ENCODE data around the gene ZNF674. TPM values are rescaled to one million over a fixed set of nuclear protein-coding genes. Genes with fewer than 3 reads are reported as not detected.

ZNF674 gene
- total and polyA plus RNA-seq, 10 of the 15 experiments (the other 5 are each of a cell fraction or from before 2014, with no cell fraction given), result 1.0 to 3.7 (median 1.8) TPM

DNA sequence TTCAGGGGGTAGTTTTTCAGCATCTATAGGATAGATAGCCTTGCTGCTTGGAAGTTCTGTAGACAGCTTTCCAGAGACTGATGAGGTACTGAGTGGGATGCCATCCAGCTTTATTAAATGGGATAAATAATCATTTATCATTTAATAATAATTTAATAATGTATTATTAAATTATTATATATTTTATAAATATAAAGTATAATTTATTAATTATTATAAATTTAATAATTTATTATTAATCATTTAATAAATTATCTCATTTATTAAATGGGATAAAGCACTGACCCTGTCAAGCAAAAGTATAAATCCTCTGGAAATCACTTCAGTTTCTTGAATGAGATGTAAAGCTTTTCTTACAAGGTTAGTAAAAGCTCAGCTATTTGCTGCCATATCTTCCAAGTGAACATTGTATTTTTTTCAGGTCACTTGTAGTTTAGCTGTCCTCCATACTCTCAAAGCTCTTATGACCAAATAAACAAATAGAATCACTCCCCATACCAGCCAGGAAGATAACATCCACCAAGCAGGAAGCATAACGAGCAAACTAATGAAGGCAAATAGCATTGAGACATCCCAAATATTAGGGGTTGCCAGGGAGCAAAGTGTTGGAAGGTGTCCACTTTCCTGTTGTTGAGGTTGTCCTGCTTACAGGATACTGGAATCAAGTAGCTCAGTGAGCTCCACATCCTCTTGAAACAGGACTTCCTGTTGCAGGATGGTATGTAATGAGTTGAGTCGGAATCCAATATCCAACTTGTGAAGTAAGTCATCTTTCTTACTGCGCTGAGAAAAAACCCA is 88.9 kb downstream of the ZNF674 start:
- FAIRE-seq, result no peak
- POLR2A ChIA-PET, result no interaction called here
- no peak overlapping the region for H3K9ac ChIP-seq (ENCODE audit: control insufficient read depth, insufficient read depth, low read length)

More for the DNA sequence above, 88.9 kb downstream of the ZNF674 start:
- no peaks in the 10 kb centered on the region for H4K20me1 ChIP-seq (ENCODE audit: control insufficient read depth, insufficient read depth)
- WGBS (ENCODE audit: insufficient coverage, insufficient replicate concordance, low lambda C conversion rate, missing lambda C conversion rate), result 54% methylated on average over 3 of the region's 3 CpGs
- no TSS peak for BruUV-seq (replicated peaks)
- in situ Hi-C loops (cut with MboI) (no loop called here), intact Hi-C loops (cut with micrococcal nuclease; ENCODE audit: unreplicated experiment) (no loop called here)
- ChIA-PET CTCF (interaction anchor here (1.2 to 1.5 kb wide), 4 partner anchors 9 to 116 kb away, joined by 3 to 6 read pairs (median 4); no protein-coding TSS in a partner anchor), RAD21 (ENCODE audit: unreplicated experiment) (no interaction called here), SMC1A (ENCODE audit: uncharacterized antibody, unreplicated experiment) (interaction anchor here (0.9 kb wide), 1 partner anchor 16 kb away, joined by 3 read pairs; no protein-coding TSS in a partner anchor)
- no peaks in the 10 kb centered on the region for H3K79me2 ChIP-seq (ENCODE audit: control insufficient read depth, insufficient read depth, low read length)
- H3K36me3 ChIP-seq (ENCODE audit: control insufficient read depth in 2 of 2, insufficient read depth in 2 of 2, low read length in 1 of 2), result no peaks in the 10 kb centered on the region
- H3K4me3 ChIP-seq, result no peak overlapping the region
- no peak overlapping the region for H3K4me2 ChIP-seq (ENCODE audit: control insufficient read depth, insufficient read depth)
- ATAC-seq, result no peak
- no peak overlapping the region for H2AFZ ChIP-seq (ENCODE audit: control insufficient read depth, low read depth, low read length)
- DNase-seq (ENCODE audit: low read depth, low spot score), result no peak
- no peak overlapping the region for H3K27ac ChIP-seq (ENCODE audit: control insufficient read depth, insufficient read depth)
- peaks cover 3% of the 10 kb centered on the region; the same call in 1 of the 2 replicates for H3K4me1 ChIP-seq (ENCODE audit: control insufficient read depth, insufficient read depth, low read length)
- H3K9me3 ChIP-seq (replicated peaks; ENCODE audit: control insufficient read depth, insufficient read depth, low read length), result no peaks in the 10 kb centered on the region
- H3K27me3 ChIP-seq (replicated peaks in 1 of 2; ENCODE audit: control insufficient read depth in 2 of 2, insufficient read depth in 2 of 2, low read length in 1 of 2), result no peaks in the 10 kb centered on the region
- TF ChIP-seq ASH2L (IDR thresholded peaks at IDR 0.05; ENCODE audit: borderline replicate concordance, low read depth) (no peak), BACH1 (IDR thresholded peaks at IDR 0.05; ENCODE audit: borderline replicate concordance) (no peak), SMAD5 (IDR thresholded peaks at IDR 0.05; ENCODE audit: low read depth) (no peak)
- TF ChIP-seq, protein P1, sequence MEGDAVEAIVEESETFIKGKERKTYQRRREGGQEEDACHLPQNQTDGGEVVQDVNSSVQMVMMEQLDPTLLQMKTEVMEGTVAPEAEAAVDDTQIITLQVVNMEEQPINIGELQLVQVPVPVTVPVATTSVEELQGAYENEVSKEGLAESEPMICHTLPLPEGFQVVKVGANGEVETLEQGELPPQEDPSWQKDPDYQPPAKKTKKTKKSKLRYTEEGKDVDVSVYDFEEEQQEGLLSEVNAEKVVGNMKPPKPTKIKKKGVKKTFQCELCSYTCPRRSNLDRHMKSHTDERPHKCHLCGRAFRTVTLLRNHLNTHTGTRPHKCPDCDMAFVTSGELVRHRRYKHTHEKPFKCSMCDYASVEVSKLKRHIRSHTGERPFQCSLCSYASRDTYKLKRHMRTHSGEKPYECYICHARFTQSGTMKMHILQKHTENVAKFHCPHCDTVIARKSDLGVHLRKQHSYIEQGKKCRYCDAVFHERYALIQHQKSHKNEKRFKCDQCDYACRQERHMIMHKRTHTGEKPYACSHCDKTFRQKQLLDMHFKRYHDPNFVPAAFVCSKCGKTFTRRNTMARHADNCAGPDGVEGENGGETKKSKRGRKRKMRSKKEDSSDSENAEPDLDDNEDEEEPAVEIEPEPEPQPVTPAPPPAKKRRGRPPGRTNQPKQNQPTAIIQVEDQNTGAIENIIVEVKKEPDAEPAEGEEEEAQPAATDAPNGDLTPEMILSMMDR (IDR thresholded peaks at IDR 0.05 in 2 of 3, conservative IDR thresholded peaks at IDR 0.05 in 1 of 3; ENCODE audit: control insufficient read depth in 2 of 3, extremely low read depth in 1 of 3, insufficient read depth in 1 of 3, low read depth in 3 of 3, low read length in 3 of 3), result no peak

Small RNA genes within 50 kb of the gene (small RNA-seq; reads per million reads assigned to genes)
- gene RF00017, result not detected
- gene RNU6-50P, result not detected

Other genes starting within 250 kb of the ZNF674 start
- gene CHST7, start 28.3 kb upstream of the ZNF674 start, total RNA-seq (2014; rRNA removed), result 10.7 and 11.0 TPM in 2 replicates
- gene CHST7, start 28.3 kb upstream of the ZNF674 start, total RNA-seq (2014; rRNA removed; fragmentation: Illumina TruSeq; extraction: Trizol), result 1.8 and 2.0 TPM in 2 replicates
- gene CHST7, start 28.3 kb upstream of the ZNF674 start, total RNA-seq (2021), result 8.9 and 9.3 TPM in 2 replicates
- gene CHST7, start 28.3 kb upstream of the ZNF674 start, polyA plus RNA-seq (2011; rRNA removed), result 3.7 and 4.5 TPM in 2 replicates
- gene CHST7, start 28.3 kb upstream of the ZNF674 start, polyA plus RNA-seq (2014; fragmentation: Illumina TruSeq; extraction: Trizol), result 0.89 and 1.3 TPM in 2 replicates
- 1 to 10 TPM in 1 of 2 experiments, under 1 TPM in 1; 0.58 to 1.7 TPM for gene CHST7, start 28.3 kb upstream of the ZNF674 start, polyA plus RNA-seq (2014; fragmentation: Nextera tagmentation; extraction: Ambion mirVana)
- gene CHST7, start 28.3 kb upstream of the ZNF674 start, polyA plus RNA-seq (2014; rRNA removed), result 6.3 and 9.3 TPM in 2 replicates
- 1 to 10 TPM; 7.4 to 8.9 TPM for gene CHST7, start 28.3 kb upstream of the ZNF674 start, polyA plus RNA-seq (2016; fragmentation: Nextera tagmentation; extraction: Ambion mirVana)
- 54.2 and 56.2 TPM in 2 replicates for gene SLC9A7, start 213.7 kb upstream of the ZNF674 start, total RNA-seq (2014; rRNA removed)
- gene SLC9A7, start 213.7 kb upstream of the ZNF674 start, total RNA-seq (2014; rRNA removed; fragmentation: Illumina TruSeq; extraction: Trizol), result 61.9 and 62.8 TPM in 2 replicates
- 52.6 and 57.2 TPM in 2 replicates for gene SLC9A7, start 213.7 kb upstream of the ZNF674 start, total RNA-seq (2021)
- gene SLC9A7, start 213.7 kb upstream of the ZNF674 start, polyA plus RNA-seq (2011; rRNA removed), result 45.3 and 53.4 TPM in 2 replicates
- gene SLC9A7, start 213.7 kb upstream of the ZNF674 start, polyA plus RNA-seq (2014; fragmentation: Illumina TruSeq; extraction: Trizol), result 31.0 and 36.2 TPM in 2 replicates
- 1 to 10 TPM; 5.0 to 5.2 TPM for gene SLC9A7, start 213.7 kb upstream of the ZNF674 start, polyA plus RNA-seq (2014; fragmentation: Nextera tagmentation; extraction: Ambion mirVana)
- gene SLC9A7, start 213.7 kb upstream of the ZNF674 start, polyA plus RNA-seq (2014; rRNA removed), result 24.8 and 28.4 TPM in 2 replicates
- 10 to 100 TPM; 13.1 to 14.1 TPM for gene SLC9A7, start 213.7 kb upstream of the ZNF674 start, polyA plus RNA-seq (2016; fragmentation: Nextera tagmentation; extraction: Ambion mirVana)

Data from GM12878 (cell line).